Liver (tissue), 9 donors: ENCODE results near the gene WDR19. TPM values are rescaled to one million over a fixed set of nuclear protein-coding genes. Genes with fewer than 3 reads are reported as not detected.

Experiments used
- DNase-seq: peaks from one replicate; pipeline ENCODE4 v3.0.0-alpha.2; 2017; ENCODE audit warnings: low spot score
- H3K27ac ChIP-seq, 2 donors: one replicate each; pipeline ENCODE4 v1.7.0; 2013; ENCODE audit warnings: inconsistent platforms in 2 of 2, low read length in 2 of 2, control low read depth in 1 of 2, low read depth in 1 of 2, mild to moderate bottlenecking in 1 of 2
- H3K27me3 ChIP-seq, 4 donors: one replicate each; pipeline versions ENCODE4 v1.6.1 to v1.7.0; 2013; ENCODE audit warnings: low read length in 3 of 4, inconsistent platforms in 1 of 4, mild to moderate bottlenecking in 1 of 4, moderate library complexity in 1 of 4; ENCODE audit not compliant: control insufficient read depth in 4 of 4, insufficient read depth in 4 of 4
- H3K36me3 ChIP-seq, 4 donors: one replicate each; pipeline versions ENCODE4 v1.6.1 to v1.7.0; 2013; ENCODE audit warnings: low read length in 3 of 4, mild to moderate bottlenecking in 3 of 4, low read depth in 1 of 4, moderate library complexity in 1 of 4; ENCODE audit not compliant: control insufficient read depth in 4 of 4, insufficient read depth in 3 of 4
- H3K4me1 ChIP-seq, 4 donors: one replicate each; pipeline versions ENCODE4 v1.6.1 to v1.7.0; 2013; ENCODE audit warnings: low read length in 3 of 4, mild to moderate bottlenecking in 3 of 4, moderate library complexity in 1 of 4; ENCODE audit not compliant: control insufficient read depth in 4 of 4, insufficient read depth in 4 of 4
- H3K4me3 ChIP-seq, 3 donors: one replicate each; pipeline versions ENCODE4 v1.6.1 to v1.7.0; 2013; ENCODE audit warnings: low read length in 3 of 3, control low read depth in 1 of 3, low read depth in 1 of 3, mild to moderate bottlenecking in 1 of 3
- H3K9ac ChIP-seq, 2 donors: one replicate each; pipeline ENCODE4 v1.7.0; 2013; ENCODE audit warnings: low read length in 2 of 2, mild to moderate bottlenecking in 2 of 2, moderate library complexity in 2 of 2, control low read depth in 1 of 2, low read depth in 1 of 2
- H3K9me3 ChIP-seq, 4 donors: one replicate each; pipeline versions ENCODE4 v1.6.1 to v1.7.0; 2013; ENCODE audit warnings: low read length in 3 of 4; ENCODE audit not compliant: control insufficient read depth in 4 of 4
- ATF3 ChIP-seq: IDR thresholded peaks from 2 replicates; pipeline ENCODE4 v1.6.1; 2016; ENCODE audit warnings: antibody characterized with exemption
- EGR1 ChIP-seq, 2 donors: IDR thresholded peaks; 2 replicates each; pipeline ENCODE4 v1.6.1; 2016 to 2018; ENCODE audit warnings: antibody characterized with exemption in 2 of 2, low read depth in 2 of 2
- FOXA1 ChIP-seq: IDR thresholded peaks from 2 replicates; pipeline ENCODE4 v1.6.1; 2016; ENCODE audit warnings: antibody characterized with exemption
- FOXA2 ChIP-seq: IDR thresholded peaks from 2 replicates; pipeline ENCODE4 v1.6.1; 2016; ENCODE audit warnings: antibody characterized with exemption
- GABPA ChIP-seq, 2 donors: IDR thresholded peaks in 1 of 2; conservative IDR thresholded peaks in 1 of 2; 2 replicates each; pipeline ENCODE4 v1.6.1; 2016; ENCODE audit warnings: antibody characterized with exemption in 2 of 2, mild to moderate bottlenecking in 1 of 2, moderate library complexity in 1 of 2
- HNF4A ChIP-seq, 2 donors: conservative IDR thresholded peaks; 2 replicates each; pipeline ENCODE4 v1.6.1; 2016; ENCODE audit warnings: antibody characterized with exemption in 2 of 2, mild to moderate bottlenecking in 2 of 2
- HNF4G ChIP-seq: IDR thresholded peaks from 2 replicates; pipeline ENCODE4 v1.6.1; 2016; ENCODE audit warnings: antibody characterized with exemption
- JUND ChIP-seq, 2 donors: IDR thresholded peaks; 2 replicates each; pipeline ENCODE4 v1.6.1; 2016; ENCODE audit warnings: antibody characterized with exemption in 2 of 2
- NR2F2 ChIP-seq: IDR thresholded peaks from 2 replicates; pipeline ENCODE4 v1.6.1; 2016; ENCODE audit warnings: antibody characterized with exemption
- RAD21 ChIP-seq, 2 donors: IDR thresholded peaks; 2 replicates each; pipeline ENCODE4 v1.6.1; 2016; ENCODE audit warnings: antibody characterized with exemption in 2 of 2, mild to moderate bottlenecking in 2 of 2
- RXRA ChIP-seq, 2 donors: IDR thresholded peaks; 2 replicates each; pipeline ENCODE4 v1.6.1; 2017 to 2018; ENCODE audit warnings: antibody characterized with exemption in 2 of 2, mild to moderate bottlenecking in 1 of 2
- SP1 ChIP-seq: IDR thresholded peaks from 2 replicates; pipeline ENCODE4 v1.6.1; 2018; ENCODE audit warnings: antibody characterized with exemption, mild to moderate bottlenecking
- TAF1 ChIP-seq: conservative IDR thresholded peaks from 2 replicates; pipeline ENCODE4 v1.6.1; 2016; ENCODE audit warnings: antibody characterized with exemption, mild to moderate bottlenecking
- YY1 ChIP-seq: IDR thresholded peaks from 2 replicates; pipeline ENCODE4 v1.6.1; 2016; ENCODE audit warnings: antibody characterized with exemption, mild to moderate bottlenecking
- WGBS: extraction: QIAGEN DNeasy Blood & Tissue Kit; methylation state at CpG from one replicate; pipeline ENCODE4 v1.1.7; 2013; 5-methylcytosine and 5-hydroxymethylcytosine counted together
- polyA plus RNA-seq, 2 donors: library from polyadenylated mRNA; stranded (reverse) in 1 of 2; unstranded in 1 of 2; fragments of 200-250 nt in 1 of 2; fragments of >200 nt in 1 of 2; fragmentation: Nextera tagmentation in 1 of 2; extraction: Ambion mirVana in 1 of 2; gene quantifications; one replicate each; pipeline versions ENCODE4 v1.2.1 to v1.2.3, GENCODE V29; 2013 to 2015
- total RNA-seq, 2 donors: library from RNA; depleted of rRNA; stranded (reverse); fragments of >200 nt; gene quantifications; one replicate each; pipeline ENCODE4 v1.2.3, GENCODE V29; 2014
- TF ChIP-seq, protein P1 (sequence below): fragments of 150-350 bp; IDR thresholded peaks from 2 replicates; pipeline ENCODE4 v1.5.1; 2017; ENCODE audit warnings: improper control_type of control experiment, low read depth, low read length; ENCODE audit not compliant: missing input control
- TF ChIP-seq, protein P2 (sequence below): IDR thresholded peaks from 2 replicates; pipeline ENCODE4 v1.6.1; 2016; ENCODE audit warnings: antibody characterized with exemption
- TF ChIP-seq, protein P3 (sequence below): IDR thresholded peaks from 2 replicates; pipeline ENCODE4 v1.6.1; 2016; ENCODE audit warnings: antibody characterized with exemption, mild to moderate bottlenecking
- TF ChIP-seq, protein P4 (sequence below): IDR thresholded peaks from 2 replicates; pipeline ENCODE4 v1.6.1; 2016; ENCODE audit warnings: antibody characterized with exemption
- donor health status: healthy.
- donor health status: healthy.
- donor health status: healthy.
- donor health status: healthy.
- donor health status: healthy.

WDR19 gene
- total and polyA plus RNA-seq, 4 donors, result 9.5 to 34.3 (median 17.7) TPM

DNA sequence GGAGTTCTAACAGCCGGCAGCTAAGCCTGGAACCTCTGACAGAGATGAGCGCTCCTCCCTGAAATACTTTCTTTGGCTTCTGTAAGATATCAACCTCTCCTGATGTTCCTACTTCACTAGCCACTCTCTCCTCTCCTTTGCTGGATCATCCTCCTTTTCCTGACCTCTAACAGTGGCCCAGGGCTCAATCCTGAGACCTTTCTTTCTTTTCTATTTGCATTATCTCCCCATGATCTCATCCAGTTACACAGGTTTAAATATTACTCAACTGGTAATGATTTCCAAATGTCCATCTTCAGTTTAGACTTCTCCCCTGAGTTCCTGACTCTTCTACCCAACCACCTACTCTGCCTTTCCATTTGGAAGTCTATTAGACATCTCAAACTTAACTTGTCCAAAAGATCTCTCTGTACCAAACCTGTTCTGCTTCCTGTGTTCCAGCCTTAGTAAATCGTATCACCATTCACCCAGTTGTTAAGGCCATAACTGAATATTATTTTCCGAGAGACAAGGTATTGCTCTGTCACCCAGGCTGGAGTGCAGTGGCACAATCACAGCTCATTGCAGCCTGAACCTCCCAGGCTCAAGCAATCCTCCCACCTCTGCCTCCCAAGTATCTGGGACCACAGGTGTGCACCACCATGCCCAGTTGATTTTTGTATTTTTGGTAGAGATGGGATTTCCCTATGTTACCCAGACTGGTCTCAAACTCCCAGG is 142.7 kb downstream of the WDR19 start:
- no peaks in the 10 kb centered on the region for H3K9me3 ChIP-seq
- no peak overlapping the region for H3K9ac ChIP-seq
- DNase-seq, result no peak
- peaks cover 11 to 17% (median 13%) of the 10 kb centered on the region in 4 donors for H3K4me1 ChIP-seq
- H3K4me3 ChIP-seq, result no peak overlapping the region
- peaks cover 0 to 6% (median 2%) of the 10 kb centered on the region in 4 donors for H3K36me3 ChIP-seq
- no peak for TF ChIP-seq TAF1
- TF ChIP-seq SP1, result peak; percentile 57
- TF ChIP-seq RXRA (IDR thresholded peaks at IDR 0.05), result peak; percentile 65 to 82
- TF ChIP-seq, protein P1, sequence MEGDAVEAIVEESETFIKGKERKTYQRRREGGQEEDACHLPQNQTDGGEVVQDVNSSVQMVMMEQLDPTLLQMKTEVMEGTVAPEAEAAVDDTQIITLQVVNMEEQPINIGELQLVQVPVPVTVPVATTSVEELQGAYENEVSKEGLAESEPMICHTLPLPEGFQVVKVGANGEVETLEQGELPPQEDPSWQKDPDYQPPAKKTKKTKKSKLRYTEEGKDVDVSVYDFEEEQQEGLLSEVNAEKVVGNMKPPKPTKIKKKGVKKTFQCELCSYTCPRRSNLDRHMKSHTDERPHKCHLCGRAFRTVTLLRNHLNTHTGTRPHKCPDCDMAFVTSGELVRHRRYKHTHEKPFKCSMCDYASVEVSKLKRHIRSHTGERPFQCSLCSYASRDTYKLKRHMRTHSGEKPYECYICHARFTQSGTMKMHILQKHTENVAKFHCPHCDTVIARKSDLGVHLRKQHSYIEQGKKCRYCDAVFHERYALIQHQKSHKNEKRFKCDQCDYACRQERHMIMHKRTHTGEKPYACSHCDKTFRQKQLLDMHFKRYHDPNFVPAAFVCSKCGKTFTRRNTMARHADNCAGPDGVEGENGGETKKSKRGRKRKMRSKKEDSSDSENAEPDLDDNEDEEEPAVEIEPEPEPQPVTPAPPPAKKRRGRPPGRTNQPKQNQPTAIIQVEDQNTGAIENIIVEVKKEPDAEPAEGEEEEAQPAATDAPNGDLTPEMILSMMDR, result no peak
- peak; percentile 93 to 95 for TF ChIP-seq JUND (IDR thresholded peaks at IDR 0.05)
- no peak for TF ChIP-seq FOXA1
- TF ChIP-seq, protein P2, sequence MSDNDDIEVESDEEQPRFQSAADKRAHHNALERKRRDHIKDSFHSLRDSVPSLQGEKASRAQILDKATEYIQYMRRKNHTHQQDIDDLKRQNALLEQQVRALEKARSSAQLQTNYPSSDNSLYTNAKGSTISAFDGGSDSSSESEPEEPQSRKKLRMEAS, result peak; percentile 56
- no peak for TF ChIP-seq HNF4G
- TF ChIP-seq, protein P3, sequence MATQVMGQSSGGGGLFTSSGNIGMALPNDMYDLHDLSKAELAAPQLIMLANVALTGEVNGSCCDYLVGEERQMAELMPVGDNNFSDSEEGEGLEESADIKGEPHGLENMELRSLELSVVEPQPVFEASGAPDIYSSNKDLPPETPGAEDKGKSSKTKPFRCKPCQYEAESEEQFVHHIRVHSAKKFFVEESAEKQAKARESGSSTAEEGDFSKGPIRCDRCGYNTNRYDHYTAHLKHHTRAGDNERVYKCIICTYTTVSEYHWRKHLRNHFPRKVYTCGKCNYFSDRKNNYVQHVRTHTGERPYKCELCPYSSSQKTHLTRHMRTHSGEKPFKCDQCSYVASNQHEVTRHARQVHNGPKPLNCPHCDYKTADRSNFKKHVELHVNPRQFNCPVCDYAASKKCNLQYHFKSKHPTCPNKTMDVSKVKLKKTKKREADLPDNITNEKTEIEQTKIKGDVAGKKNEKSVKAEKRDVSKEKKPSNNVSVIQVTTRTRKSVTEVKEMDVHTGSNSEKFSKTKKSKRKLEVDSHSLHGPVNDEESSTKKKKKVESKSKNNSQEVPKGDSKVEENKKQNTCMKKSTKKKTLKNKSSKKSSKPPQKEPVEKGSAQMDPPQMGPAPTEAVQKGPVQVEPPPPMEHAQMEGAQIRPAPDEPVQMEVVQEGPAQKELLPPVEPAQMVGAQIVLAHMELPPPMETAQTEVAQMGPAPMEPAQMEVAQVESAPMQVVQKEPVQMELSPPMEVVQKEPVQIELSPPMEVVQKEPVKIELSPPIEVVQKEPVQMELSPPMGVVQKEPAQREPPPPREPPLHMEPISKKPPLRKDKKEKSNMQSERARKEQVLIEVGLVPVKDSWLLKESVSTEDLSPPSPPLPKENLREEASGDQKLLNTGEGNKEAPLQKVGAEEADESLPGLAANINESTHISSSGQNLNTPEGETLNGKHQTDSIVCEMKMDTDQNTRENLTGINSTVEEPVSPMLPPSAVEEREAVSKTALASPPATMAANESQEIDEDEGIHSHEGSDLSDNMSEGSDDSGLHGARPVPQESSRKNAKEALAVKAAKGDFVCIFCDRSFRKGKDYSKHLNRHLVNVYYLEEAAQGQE, result peak; percentile 84
- TF ChIP-seq RAD21 (IDR thresholded peaks at IDR 0.05), result peak; percentile 39 to 51
- TF ChIP-seq EGR1 (IDR thresholded peaks at IDR 0.05; ENCODE audit: low read depth in 2 of 2), result no peak
- TF ChIP-seq YY1, result peak; percentile 76
- peak; percentile 65 to 68 for TF ChIP-seq HNF4A (conservative IDR thresholded peaks at IDR 0.05)
- TF ChIP-seq, protein P4, sequence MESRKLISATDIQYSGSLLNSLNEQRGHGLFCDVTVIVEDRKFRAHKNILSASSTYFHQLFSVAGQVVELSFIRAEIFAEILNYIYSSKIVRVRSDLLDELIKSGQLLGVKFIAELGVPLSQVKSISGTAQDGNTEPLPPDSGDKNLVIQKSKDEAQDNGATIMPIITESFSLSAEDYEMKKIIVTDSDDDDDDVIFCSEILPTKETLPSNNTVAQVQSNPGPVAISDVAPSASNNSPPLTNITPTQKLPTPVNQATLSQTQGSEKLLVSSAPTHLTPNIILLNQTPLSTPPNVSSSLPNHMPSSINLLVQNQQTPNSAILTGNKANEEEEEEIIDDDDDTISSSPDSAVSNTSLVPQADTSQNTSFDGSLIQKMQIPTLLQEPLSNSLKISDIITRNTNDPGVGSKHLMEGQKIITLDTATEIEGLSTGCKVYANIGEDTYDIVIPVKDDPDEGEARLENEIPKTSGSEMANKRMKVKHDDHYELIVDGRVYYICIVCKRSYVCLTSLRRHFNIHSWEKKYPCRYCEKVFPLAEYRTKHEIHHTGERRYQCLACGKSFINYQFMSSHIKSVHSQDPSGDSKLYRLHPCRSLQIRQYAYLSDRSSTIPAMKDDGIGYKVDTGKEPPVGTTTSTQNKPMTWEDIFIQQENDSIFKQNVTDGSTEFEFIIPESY, result no peak
- peak; percentile 67 for TF ChIP-seq FOXA2
- no peak for TF ChIP-seq GABPA (IDR thresholded peaks at IDR 0.05 in 1 of 2, conservative IDR thresholded peaks at IDR 0.05 in 1 of 2)
- TF ChIP-seq ATF3, result peak; percentile 28
- peak; percentile 30 for TF ChIP-seq NR2F2
- WGBS, result 59% methylated on average over 4 of the region's 4 CpGs
- H3K27me3 ChIP-seq, result no peaks in the 10 kb centered on the region
- peak overlapping the region; percentile 72 to 89 for H3K27ac ChIP-seq
